Nucleus accumbens (tissue), 56 donors: Measurements from ENCODE around the gene DNER.
"Not testable (repeated sequence)": the region's sequence is repeated elsewhere in the genome, so short reads cannot be mapped to it uniquely, and the experiment has no call there.

Experiments
- DNase-seq, 56 donors: peaks; one replicate each; lab custom pipeline; 2025; lab: John Stamatoyannopoulos, UW

DNER gene

DNA sequence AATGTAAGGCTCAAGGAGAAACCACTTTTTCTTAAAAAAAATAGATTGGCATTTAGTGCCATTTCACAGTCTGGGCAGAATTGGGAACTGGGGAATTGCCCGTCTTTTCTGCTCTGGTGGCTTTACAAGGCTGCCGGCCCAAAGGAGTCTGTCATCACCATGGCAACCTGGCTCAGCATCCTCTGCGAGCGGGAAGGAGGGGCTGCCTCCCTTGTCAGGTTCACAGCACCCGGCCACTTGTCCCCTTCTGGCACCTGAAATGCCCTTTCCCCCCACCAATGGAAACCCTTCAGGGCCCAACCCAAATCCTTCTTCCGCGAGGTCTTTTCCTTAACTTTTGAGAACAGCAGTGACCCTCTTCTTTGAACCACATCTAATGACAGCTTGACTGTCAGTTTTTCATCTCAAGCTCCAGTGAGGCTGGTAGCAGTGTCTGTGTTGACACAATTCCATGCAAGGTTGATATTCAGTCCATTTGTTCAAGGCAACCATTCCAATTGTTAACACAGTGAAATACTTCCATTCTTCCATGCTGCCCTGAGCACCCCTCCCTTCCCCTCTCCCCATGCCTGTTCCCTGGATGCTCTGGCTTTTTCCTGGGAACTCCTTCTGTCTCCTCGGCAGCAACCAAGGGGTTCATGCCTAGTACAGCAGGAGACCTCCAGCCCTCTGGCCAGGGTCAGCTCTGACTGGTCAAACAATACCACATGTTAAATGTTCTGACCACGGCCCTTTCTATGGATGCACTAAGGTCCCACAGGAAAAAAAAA is 79.6 kb downstream of the DNER start:
- peak in 49 of 56 donors; percentile 3 to 85 (median 54) for DNase-seq

DNA sequence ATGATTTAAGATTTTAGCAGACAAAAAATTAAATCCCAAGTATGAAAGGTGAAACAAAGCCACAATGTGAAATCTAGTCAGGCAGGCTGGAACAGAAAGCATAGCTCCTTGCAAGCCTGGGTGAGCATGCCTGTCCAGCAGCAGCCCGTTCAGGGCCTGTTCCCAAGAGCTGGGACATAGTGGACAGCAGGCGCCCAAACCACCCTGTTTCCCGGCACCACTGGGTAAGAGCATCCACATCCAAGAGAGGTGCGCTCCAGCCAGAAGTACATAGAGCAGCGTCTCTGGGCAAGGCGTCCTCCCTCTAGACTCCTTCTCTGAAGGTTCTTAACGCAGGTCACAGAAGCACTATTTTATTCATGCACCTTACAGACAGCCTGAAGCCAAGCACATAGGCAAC is 80.8 kb downstream of the DNER start:
- peak in 20 of 56 donors; percentile 3 to 53 (median 22) for DNase-seq

DNA sequence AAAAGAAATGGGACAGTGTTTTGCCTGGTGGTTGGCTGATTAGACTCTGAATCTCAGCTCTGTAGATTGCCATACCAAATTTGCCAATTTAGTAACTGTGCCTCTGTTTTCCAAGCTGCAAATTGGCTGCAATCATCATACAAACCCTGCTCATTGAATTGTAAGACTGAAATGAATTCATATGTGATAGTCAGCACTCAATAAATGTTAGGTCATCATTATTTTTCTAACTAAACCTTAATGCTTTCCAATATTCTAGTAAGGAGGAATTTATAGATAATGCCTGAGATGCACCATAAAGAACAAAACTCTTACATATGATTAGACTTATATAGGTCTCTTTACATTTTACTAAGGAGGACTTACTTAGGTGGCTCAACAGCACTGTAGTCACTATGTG is 85.3 kb downstream of the DNER start:
- no peak for DNase-seq

DNA sequence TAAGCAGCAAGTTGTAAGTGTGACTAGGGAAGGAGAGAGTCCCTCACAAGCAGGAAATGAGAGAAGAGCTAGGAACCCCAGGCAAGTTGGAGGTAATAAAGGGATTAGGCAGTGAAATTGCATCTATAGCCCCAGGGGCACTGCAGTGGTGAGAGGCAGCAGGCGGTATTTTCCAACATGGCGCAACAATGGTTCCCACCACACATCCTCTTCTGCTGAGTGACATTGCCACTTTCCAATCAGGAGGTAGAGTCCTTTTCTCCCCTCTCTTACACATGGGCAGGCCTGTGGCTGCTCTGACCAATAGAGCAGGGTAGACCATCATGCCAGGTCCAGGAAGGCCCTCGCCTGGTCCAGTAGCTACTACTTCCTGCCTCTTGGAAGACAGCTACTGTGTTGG is 86.6 kb downstream of the DNER start:
- DNase-seq: no peak

DNA sequence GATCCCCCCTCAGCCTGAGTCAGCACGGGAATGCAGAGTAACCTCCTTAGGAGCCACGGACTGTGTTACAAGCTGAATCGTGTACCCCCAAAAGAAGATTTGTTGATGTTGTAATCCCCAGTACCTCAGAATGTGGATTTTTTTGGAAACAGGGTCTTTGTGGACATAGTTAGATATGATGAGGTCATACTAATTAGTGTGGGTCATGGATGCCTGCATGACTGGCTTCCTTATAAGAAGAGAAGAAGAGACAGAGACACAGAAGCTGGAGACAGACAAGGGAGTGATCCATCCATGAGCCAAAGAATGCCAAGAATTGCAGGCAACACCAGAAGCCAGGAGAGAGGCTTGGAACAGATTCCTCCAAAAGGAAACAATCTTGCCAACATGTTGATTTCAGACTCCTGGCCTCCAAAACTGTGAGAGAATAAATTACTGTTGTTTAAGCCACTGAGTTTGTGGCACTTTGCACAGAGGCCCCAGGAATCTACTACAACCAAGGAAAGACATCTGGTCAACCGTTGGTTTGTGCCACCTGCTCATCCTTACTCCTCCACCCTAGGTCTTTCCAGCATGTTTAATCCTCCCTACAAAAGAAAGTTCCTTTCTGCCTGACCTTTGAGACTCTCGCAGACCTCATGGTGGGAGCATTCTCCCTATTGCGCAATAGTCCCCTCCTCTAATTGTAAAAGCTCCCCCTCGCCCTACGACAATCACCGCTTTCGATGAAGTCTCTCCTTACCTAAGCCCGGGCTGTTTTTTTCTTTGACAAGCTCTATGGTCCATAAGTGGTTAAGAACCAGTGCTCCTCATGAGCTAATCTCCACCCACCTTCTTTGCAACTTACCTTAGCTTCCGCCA is 91.6 kb downstream of the DNER start:
- DNase-seq: no peak

DNA sequence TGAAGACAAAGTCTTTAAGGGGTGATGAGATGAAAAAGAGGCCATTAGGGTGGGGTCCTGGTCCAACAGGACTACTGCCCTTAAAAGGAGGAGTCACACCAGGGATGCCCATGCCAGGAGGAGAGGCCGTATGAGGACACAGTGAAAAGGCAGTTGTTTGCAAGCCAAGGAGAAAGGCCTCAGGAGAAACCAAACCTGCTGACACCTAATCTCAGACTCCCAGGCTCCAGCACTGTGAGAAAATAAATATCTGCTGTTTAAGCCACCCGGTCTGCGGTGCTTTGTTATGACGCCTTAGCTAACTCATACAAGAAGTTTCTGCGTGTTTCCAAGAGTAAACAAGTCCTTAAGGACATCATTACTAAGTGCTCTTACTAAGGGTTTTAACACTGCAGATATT is 93.6 kb downstream of the DNER start:
- no peak for DNase-seq

DNA sequence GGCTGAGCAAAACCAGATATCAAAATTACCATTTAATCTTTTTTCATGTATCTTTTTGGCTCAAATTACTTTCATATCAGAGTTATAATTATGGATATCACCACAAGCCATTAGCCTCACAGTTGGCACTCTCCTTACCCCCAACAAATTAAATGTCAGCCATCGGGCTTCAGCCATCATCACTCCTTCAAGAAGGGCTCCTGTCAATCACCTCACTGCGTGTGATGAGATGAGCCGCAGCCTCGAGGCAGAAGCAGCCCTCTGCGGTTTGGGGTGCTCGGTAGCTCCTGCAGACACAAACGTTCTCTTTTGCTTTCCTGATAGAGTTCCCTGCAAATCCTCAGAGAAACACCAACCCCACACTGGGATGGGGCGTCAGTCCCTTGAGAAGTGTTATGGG is 94.1 kb downstream of the DNER start:
- DNase-seq: no peak

DNA sequence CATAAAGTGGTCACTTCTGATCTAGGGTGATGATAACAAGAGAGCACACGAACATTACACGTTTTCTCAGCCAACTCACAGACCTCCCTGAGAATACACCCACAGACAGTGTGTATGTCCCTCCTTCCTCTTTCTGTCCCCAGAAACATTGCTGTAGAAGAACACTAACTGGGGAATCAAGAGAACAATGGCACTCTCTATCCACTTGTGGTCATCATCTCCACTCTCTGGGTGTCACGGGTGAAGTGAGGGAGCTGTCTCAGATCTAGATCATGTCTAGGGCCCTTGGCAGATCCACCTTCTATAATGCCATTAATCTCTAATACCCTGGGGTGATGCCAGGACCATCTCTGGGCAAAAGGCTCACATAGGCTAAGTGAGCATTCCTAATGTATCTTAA is 97.9 kb downstream of the DNER start:
- peak in 1 of 56 donors; percentile 36 for DNase-seq

DNA sequence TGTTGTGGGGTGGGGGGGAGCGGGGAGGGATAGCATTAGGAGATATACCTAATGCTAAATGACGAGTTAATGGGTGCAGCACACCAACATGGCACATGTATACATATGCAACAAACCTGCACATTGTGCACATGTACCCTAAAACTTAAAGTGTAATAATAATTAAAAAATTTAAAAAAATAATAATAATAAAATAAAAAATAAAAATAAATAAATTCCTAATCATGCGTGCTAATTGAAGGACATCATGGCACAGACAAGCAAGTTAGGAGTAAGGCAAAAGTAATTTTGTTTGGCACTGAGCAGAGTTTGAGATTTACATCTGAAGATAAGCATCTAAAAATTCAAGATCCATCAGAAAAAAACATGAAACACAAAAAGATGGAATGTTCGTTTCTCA is 100.3 kb downstream of the DNER start:
- DNase-seq: not testable (repeated sequence)

DNA sequence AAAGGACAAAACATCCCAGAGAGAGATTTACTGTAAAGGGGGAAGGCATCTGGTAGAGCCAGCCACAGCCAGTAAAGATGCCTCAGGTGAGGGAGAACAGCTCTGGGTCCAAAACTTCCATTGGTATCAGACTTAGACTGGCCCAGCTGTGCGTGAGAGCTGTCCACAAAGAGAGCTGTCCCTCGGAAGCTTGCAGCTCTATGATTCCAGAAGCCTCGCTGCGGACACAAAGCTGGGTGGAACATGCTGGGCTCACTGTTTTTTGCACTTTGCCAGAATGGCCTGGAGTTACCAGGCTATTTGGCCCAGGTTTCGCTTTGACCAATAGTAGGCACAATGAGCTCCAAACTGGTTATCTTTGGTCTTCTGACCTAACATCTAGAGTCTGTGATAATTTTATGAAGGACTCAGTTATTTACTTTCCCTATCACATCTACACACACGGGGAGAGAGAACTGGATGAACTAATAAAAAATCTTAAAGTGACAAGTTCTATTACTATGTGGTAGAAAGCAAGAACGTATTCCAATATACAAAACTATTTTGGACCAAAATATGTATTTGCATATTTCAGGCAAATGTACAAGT is 101.9 kb downstream of the DNER start:
- DNase-seq: peak in 27 of 56 donors; percentile 1 to 60 (median 24)

DNA sequence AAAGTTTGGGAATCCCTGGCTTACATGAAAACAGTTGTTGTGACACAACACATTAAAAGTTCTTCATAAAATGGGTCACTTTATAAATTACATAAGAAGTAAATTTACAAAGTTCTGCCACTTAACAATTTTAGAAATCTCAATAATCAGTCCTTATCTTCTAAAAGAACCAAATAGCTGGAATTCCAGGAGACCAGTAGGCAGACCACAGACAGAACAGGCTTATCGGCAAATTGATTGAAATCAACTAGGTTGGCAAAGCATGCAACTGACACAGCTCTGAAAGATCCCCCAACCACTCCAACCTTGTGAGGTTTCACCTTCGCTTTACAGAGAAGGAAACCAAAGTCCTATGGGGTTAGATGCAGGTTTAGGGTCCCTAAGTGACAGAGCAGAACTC is 103.0 kb downstream of the DNER start:
- no peak for DNase-seq

DNA sequence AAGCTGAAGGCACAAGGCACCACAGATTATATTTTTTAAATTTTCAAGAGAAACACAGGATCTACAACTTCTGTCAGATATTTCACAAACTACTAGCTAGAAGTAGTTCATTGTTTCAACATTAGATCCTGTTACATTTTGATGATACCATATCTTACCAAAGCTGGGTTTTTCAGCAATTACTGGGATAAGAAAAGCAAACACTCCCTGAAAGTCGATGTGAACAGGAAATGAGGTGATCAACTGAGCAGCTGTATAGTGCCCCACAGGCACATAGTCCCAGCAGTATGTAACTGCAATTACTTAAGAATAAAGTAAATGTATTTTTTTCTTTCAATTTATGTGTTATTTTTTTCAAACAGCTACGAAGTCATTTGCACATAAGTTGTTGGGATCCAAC is 103.5 kb downstream of the DNER start:
- no peak for DNase-seq

DNA sequence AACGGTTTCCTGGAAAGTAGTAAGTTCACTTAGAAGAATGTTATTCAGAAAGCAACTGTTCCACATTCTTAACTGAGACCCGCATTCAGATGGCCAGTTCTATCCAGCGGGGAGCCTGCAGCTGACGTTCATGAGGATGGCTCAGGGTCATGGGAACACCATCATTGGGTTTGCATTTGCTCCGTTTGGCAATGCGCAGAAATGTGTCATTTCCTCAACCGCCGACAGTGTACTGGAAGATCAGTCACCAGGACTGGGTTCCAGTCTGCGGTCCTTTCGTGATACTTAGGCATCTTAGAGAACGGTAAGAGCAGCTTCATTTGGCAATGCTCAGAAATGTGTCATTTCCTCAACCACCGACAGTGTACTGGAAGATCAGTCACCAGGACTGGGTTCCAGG is 104.0 kb downstream of the DNER start:
- DNase-seq: peak in 11 of 56 donors; percentile 3 to 40 (median 24)

DNA sequence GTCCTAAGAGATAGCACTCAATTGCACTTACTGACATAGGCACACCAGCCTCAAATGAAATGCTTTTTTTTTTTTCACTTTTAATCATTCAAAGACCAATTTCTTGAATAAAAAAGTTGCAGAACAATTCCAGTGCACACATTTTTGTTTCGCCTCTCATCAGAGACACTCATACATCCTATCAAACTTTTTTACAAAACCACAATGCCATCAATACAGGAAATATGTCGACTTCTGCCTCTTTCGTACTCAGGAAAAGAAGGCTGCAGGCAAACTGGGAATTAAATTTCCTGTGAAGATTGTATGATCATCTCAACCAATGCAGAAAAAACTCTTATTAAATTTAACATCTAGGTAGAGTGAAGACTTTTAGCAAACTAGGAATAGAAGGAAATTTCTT is 112.4 kb downstream of the DNER start:
- DNase-seq: no peak

DNA sequence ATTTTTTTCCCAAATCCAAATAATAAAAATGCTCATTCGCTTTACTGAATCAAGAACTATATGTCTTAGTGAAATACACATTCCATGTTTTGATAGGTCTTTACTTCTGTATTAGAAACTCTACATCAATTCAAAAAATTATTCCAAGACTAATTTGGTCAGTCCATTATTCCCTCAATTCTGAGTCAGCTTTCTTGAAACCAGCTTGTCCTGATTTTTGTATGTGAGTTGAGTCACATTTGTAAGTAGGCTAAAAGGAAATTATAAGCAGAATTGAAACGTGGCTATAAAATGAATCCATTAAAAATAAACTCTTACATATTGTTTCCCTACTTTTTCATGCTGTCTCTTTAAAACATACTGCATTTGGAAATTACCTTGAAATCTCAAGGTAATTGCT is 113.0 kb downstream of the DNER start:
- DNase-seq: no peak

DNA sequence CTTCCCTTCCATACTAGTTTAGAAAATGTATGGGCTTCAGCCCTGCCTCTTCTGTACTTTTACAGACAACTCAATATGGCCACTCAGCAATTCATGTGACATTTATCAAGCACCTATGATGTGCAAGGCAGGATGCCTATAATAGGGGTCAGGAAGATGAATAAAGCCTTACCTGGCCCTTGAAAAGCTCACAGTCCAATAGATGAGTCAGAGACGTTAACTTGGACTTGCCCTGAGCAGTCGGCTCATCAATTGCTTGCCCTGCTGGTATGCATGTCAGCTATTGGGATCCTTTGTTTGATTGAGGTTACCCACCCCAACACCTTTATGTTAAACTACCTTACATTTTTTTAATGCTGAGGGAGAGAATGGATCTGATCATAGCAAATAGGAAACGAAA is 116.1 kb downstream of the DNER start:
- no peak for DNase-seq

DNA sequence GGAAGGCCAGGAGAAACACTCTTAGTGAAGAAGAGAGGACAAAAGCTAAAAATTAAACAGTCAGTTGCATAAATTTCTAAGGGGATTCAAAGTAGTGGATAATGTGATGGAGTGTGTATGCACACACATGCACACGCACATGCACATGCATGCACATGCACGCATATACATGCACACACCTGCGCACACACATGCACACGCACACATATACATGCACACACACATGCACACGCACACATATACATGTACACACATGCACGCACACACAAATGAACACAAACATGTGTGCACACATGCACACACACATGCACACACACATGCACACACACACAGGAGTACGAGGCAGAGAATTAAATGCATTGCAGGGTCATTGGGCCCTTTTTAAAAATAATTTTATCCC is 117.6 kb downstream of the DNER start:
- no peak for DNase-seq

DNA sequence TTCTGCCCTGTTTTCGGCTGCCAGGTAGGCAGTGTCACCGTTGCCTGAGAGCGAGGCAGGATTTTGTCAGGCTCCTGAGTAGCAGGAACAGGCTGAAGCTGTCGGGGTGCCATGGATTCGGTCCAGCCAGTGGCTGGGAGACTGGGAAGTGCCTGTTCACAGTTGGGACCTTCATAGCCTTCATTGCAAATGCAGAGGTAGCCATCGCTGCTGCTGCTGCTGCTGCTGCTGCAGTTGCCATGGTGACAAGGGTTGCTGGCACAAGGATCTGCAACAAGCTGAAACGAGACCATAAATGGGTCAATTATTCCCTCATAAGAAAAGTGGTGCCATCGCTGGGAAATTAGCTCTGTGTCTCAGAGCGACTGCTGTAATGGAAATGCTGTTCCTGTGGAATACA is 122.7 kb downstream of the DNER start:
- DNase-seq: peak in 53 of 56 donors; percentile 7 to 83 (median 60)

DNA sequence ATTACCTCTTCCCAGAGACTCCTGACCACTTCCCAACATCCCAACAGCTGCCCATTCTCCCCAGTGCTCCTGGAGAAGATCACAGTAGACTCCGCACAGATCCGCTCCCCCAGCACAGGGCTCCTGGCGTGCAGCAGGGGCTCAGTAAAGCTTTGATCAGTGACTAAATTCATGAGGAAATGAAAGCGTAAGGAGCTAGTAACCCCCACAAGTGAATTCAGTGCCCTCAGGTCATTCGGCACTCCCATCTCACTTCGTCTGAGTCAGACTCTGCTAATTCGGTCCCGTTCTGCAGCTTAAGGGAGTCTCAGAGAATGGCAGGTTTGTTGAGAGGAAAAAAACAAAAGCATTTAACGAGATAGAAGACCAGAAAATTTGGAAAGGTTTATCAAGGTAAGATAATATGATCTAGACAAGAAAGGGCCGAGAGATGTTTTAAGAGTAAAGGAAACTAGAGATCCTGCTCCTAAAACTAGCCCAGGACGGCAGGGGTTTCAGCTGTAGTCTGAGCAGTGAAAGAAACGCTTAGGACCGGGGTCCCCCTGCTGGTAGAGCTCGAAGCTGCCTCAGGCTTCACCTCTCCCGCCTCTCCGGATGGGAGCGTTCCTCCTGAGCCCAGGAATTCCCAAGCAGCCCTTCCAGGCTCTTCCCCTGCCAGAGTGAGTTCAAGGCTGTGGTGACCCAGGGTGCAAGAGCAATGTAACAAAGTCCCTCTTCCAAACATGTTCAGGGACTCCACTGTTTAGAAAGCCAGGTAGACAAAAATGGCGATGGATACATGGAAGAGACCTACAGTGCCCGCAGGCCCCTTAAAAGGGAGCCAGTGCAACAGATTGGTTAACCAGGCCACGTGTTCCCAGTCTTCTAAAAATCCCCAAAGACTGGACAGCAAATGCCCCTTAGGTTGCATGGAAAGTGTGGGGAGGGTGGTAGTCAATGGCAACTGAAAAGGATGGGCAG is 127.3 kb downstream of the DNER start:
- DNase-seq: peak in 51 of 56 donors; percentile 16 to 92 (median 65)

DNA sequence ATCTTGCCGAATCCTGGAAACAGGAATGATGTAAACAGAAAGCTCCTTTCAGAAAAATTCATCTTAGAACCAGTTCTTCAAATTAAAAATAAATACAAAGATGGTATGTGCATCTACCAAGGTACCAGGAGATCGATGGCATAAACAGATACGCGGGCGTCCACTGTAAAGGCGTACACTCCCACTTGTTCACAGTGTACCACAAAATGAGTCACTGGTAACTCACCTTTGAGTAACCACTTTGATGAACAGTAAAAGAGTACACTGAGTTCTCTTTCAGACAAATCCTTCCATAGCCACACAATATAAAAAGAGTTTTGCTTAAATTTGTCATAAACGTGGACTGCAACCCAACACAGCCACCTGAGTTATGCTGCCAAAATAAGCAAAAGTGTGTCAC is 128.3 kb downstream of the DNER start:
- DNase-seq: no peak
